ENCODE data around the gene BID.

DNA sequence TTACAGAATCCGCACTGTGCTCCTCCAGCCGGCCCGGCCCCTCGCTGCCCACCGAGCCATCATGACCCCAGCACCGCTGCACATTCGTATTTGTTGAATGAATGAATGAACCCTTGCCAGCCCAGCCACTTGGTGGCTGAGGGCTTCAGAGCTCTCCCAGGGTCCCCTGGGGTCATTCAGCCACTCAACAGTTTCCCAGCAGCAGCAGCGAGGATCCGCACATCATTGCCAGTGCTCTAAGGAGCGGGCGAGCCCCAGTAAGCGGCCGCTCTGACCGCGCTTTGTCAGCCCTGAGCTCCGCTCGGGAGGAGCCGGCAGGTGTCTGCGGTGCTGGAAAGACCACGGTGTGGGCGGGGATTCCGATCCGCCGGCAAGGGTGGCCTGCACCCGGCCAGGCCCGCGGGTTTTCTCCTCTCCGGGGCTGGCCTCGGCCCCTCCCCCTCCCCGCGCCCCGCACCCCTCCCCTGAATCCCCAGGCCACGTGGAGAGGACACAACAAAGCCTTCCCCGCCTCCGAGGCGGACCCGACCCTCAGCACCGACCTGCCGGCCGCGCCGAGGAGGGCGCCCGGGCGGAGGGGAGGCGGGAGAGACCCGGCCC, 563 bp downstream of the BID start:
- TF ChIP-seq POLR2A (IDR thresholded peaks at IDR 0.05; ENCODE audit: low read depth, low read length) (peak; percentile 61; the same call in 1 of the 2 replicates), POLR2AphosphoS5 (IDR thresholded peaks at IDR 0.05; ENCODE audit: low read depth, low read length) (no peak)

All from GM12892 (cell line).